Retinal pigment epithelial cell (primary cell): ENCODE measurements around the gene GRIN2A.

Experiments used
- DNase-seq: peaks from one replicate; pipeline ENCODE4 v3.0.0-alpha.2; 2010; ENCODE audit warnings: low read depth
- H3K4me3 ChIP-seq: 2 replicates; pipeline ENCODE4 v1.5.1; 2011; ENCODE audit warnings: mild to moderate bottlenecking, low read length, control low read depth, moderate library complexity
- CTCF ChIP-seq: conservative IDR thresholded peaks from 2 replicates; pipeline ENCODE4 v1.5.1; 2011; ENCODE audit warnings: low read depth, low read length, control low read depth, inconsistent platforms

Gene GRIN2A

DNA sequence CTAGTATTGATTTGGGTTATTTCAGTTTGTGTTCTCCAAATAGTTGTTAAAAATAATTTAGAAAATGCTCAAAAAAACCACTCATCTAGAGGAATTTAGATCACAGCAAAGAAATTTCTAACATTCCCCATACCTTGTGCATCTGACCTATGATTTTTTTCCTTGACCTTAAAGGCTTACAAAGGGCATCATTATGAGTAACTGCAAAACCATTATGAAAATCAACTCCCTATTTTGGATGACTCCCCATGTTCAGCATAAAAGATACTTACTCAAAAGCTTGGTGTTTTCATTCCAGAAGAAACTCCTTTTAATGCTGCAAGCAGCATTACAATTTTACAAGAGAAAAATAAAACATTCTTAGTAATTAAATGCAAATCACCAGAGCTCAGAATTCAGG is 83.2 kb downstream of the GRIN2A start:
- TF ChIP-seq CTCF = no peak
- DNase-seq = no peak
- no peak overlapping the region for H3K4me3 ChIP-seq

- TF ChIP-seq CTCF = no peak
- no peak overlapping the region for H3K4me3 ChIP-seq
- no peak for DNase-seq
These were observed 85.0 kb downstream of the GRIN2A start for GRCh38 chr16:10097271-10097670.

- DNase-seq = no peak
- no peak overlapping the region for H3K4me3 ChIP-seq
- TF ChIP-seq CTCF = no peak
These were observed 88.7 kb downstream of the GRIN2A start for GRCh38 chr16:10093576-10093975.

- no peak for DNase-seq
- TF ChIP-seq CTCF = no peak
- H3K4me3 ChIP-seq = no peak overlapping the region
These were observed 91.4 kb downstream of the GRIN2A start for GRCh38 chr16:10090816-10091215.

GRCh38 chr16:10088380-10088793 is 93.8 kb downstream of the GRIN2A start:
- no peak for DNase-seq
- no peak overlapping the region for H3K4me3 ChIP-seq
- TF ChIP-seq CTCF = no peak

- DNase-seq = no peak
- no peak for TF ChIP-seq CTCF
- H3K4me3 ChIP-seq = no peak overlapping the region
These were observed 95.1 kb downstream of the GRIN2A start for GRCh38 chr16:10087151-10087550.

GRCh38 chr16:10086620-10087019 is 95.6 kb downstream of the GRIN2A start:
- no peak overlapping the region for H3K4me3 ChIP-seq
- DNase-seq = no peak
- no peak for TF ChIP-seq CTCF
